A549 (cell line): ENCODE measurements around the gene TGFBR2.

Experiments used
- CEBPB ChIP-seq, 2 experiments: fragments of >200 bp in 1 of 2; sonication (Bioruptor Twin) in 1 of 2; formaldehyde crosslinking in 1 of 2; IDR thresholded peaks; 2 replicates each; pipeline ENCODE4 v1.6.1; 2012 to 2016
- CHD4 ChIP-seq: fragments of 200-600 bp; sonication (generic); IDR thresholded peaks from 2 replicates; pipeline ENCODE4 v1.6.1; 2016; ENCODE audit warnings: antibody characterized with exemption, mild to moderate bottlenecking, borderline replicate concordance
- EHMT2 ChIP-seq: fragments of 200-600 bp; sonication (generic); IDR thresholded peaks from 2 replicates; pipeline ENCODE4 v1.6.1; 2016; ENCODE audit warnings: antibody characterized with exemption, low read depth, mild to moderate bottlenecking, moderate library complexity
- EP300 ChIP-seq, 2 experiments: fragments of >200 bp; sonication (Bioruptor Twin); formaldehyde crosslinking; IDR thresholded peaks; 2 replicates in 1 of 2; 3 replicates in 1 of 2; pipeline ENCODE4 v1.6.1; 2016 to 2017
- FOSL2 ChIP-seq, 2 experiments: fragments of 450-650 bp in 1 of 2; fragments of >200 bp in 1 of 2; sonication (Bioruptor Twin) in 1 of 2; formaldehyde crosslinking; IDR thresholded peaks; 2 replicates each; pipeline versions ENCODE4 v1.5.0 to v1.6.1; 2016 to 2020; ENCODE audit warnings: mild to moderate bottlenecking in 1 of 2, moderate library complexity in 1 of 2
- FOXS1 ChIP-seq: fragments of 250-450 bp; sonication (Bioruptor Pico); IDR thresholded peaks from 2 replicates; pipeline ENCODE4 v1.5.0; 2020; ENCODE audit warnings: mild to moderate bottlenecking, moderate library complexity
- GATA3 ChIP-seq: IDR thresholded peaks from 2 replicates; pipeline ENCODE4 v1.6.1; 2012; ENCODE audit warnings: borderline replicate concordance
- HMGXB4 ChIP-seq: fragments of 250-450 bp; sonication (Bioruptor Pico); IDR thresholded peaks from 2 replicates; pipeline ENCODE4 v1.5.0; 2021; ENCODE audit warnings: mild to moderate bottlenecking, moderate library complexity, borderline replicate concordance
- JUNB ChIP-seq: fragments of >200 bp; sonication (Bioruptor Twin); formaldehyde crosslinking; IDR thresholded peaks from 2 replicates; pipeline ENCODE4 v1.6.1; 2016
- POLR2A ChIP-seq: IDR thresholded peaks from 2 replicates; pipeline ENCODE4 v1.6.1; 2012; ENCODE audit warnings: mild to moderate bottlenecking, low read length
- SMC3 ChIP-seq: fragments of >200 bp; sonication (Bioruptor Twin); formaldehyde crosslinking; IDR thresholded peaks from 3 replicates; pipeline ENCODE4 v1.6.1; 2018; ENCODE audit warnings: inconsistent platforms
- TF ChIP-seq, protein P1 (sequence below): fragments of >200 bp; sonication (Bioruptor Twin); formaldehyde crosslinking; IDR thresholded peaks from 3 replicates; pipeline ENCODE4 v1.5.1; 2016
- TF ChIP-seq, protein P2 (sequence below): fragments of >200 bp; sonication (Bioruptor Twin); formaldehyde crosslinking; IDR thresholded peaks from 3 replicates; pipeline ENCODE4 v1.6.1; 2016
- TF ChIP-seq, protein P3 (sequence below): fragments of 200-600 bp; sonication (generic); IDR thresholded peaks from 2 replicates; pipeline ENCODE4 v1.6.1; 2016; ENCODE audit warnings: antibody characterized with exemption, mild to moderate bottlenecking, moderate library complexity

GRCh38 chr3:30707825-30708224 lies 101.4 kb downstream of the TGFBR2 start:
- TF ChIP-seq CHD4 (no peak), EP300 (IDR thresholded peaks at IDR 0.05) (no peak), JUNB (no peak), GATA3 (no peak), FOXS1 (CRISPR knock-in tag) (no peak), POLR2A (no peak), SMC3 (no peak), FOSL2 (IDR thresholded peaks at IDR 0.05) (no peak), FOSL2 (CRISPR knock-in tag; IDR thresholded peaks at IDR 0.05) (no peak), EHMT2 (no peak), HMGXB4 (CRISPR knock-in tag) (no peak), CEBPB (IDR thresholded peaks at IDR 0.05) (no peak)
- TF ChIP-seq, protein P1, sequence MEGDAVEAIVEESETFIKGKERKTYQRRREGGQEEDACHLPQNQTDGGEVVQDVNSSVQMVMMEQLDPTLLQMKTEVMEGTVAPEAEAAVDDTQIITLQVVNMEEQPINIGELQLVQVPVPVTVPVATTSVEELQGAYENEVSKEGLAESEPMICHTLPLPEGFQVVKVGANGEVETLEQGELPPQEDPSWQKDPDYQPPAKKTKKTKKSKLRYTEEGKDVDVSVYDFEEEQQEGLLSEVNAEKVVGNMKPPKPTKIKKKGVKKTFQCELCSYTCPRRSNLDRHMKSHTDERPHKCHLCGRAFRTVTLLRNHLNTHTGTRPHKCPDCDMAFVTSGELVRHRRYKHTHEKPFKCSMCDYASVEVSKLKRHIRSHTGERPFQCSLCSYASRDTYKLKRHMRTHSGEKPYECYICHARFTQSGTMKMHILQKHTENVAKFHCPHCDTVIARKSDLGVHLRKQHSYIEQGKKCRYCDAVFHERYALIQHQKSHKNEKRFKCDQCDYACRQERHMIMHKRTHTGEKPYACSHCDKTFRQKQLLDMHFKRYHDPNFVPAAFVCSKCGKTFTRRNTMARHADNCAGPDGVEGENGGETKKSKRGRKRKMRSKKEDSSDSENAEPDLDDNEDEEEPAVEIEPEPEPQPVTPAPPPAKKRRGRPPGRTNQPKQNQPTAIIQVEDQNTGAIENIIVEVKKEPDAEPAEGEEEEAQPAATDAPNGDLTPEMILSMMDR = no peak
- TF ChIP-seq, protein P2, sequence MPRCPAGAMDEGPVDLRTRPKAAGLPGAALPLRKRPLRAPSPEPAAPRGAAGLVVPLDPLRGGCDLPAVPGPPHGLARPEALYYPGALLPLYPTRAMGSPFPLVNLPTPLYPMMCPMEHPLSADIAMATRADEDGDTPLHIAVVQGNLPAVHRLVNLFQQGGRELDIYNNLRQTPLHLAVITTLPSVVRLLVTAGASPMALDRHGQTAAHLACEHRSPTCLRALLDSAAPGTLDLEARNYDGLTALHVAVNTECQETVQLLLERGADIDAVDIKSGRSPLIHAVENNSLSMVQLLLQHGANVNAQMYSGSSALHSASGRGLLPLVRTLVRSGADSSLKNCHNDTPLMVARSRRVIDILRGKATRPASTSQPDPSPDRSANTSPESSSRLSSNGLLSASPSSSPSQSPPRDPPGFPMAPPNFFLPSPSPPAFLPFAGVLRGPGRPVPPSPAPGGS = no peak
- TF ChIP-seq, protein P3, sequence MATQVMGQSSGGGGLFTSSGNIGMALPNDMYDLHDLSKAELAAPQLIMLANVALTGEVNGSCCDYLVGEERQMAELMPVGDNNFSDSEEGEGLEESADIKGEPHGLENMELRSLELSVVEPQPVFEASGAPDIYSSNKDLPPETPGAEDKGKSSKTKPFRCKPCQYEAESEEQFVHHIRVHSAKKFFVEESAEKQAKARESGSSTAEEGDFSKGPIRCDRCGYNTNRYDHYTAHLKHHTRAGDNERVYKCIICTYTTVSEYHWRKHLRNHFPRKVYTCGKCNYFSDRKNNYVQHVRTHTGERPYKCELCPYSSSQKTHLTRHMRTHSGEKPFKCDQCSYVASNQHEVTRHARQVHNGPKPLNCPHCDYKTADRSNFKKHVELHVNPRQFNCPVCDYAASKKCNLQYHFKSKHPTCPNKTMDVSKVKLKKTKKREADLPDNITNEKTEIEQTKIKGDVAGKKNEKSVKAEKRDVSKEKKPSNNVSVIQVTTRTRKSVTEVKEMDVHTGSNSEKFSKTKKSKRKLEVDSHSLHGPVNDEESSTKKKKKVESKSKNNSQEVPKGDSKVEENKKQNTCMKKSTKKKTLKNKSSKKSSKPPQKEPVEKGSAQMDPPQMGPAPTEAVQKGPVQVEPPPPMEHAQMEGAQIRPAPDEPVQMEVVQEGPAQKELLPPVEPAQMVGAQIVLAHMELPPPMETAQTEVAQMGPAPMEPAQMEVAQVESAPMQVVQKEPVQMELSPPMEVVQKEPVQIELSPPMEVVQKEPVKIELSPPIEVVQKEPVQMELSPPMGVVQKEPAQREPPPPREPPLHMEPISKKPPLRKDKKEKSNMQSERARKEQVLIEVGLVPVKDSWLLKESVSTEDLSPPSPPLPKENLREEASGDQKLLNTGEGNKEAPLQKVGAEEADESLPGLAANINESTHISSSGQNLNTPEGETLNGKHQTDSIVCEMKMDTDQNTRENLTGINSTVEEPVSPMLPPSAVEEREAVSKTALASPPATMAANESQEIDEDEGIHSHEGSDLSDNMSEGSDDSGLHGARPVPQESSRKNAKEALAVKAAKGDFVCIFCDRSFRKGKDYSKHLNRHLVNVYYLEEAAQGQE = no peak
